Loucy (cell line): Measurements from ENCODE around the gene OPRL1.

Experiments
- H2AFZ ChIP-seq: fragments of 200-600 bp; sonication (generic); 2 replicates; pipeline ENCODE4 v1.6.0; 2016; ENCODE audit warnings: antibody characterized with exemption, mild to moderate bottlenecking, low read length, moderate library complexity
- H3F3A ChIP-seq: fragments of 200-600 bp; 2 replicates; pipeline ENCODE4 v1.6.0; 2016; ENCODE audit warnings: antibody characterized with exemption, low read depth, mild to moderate bottlenecking
- H3K27me3 ChIP-seq: fragments of 200-600 bp; sonication (generic); 2 replicates; pipeline ENCODE4 v1.6.1; 2014; ENCODE audit warnings: low read length, mild to moderate bottlenecking; ENCODE audit not compliant: insufficient read depth, poor library complexity, severe bottlenecking
- H3K36me3 ChIP-seq: fragments of 200-600 bp; sonication (generic); 2 replicates; pipeline ENCODE4 v1.6.1; 2016; ENCODE audit warnings: low read length; ENCODE audit not compliant: insufficient read depth
- H3K4me1 ChIP-seq: fragments of 200-600 bp; sonication (generic); 2 replicates; pipeline ENCODE4 v1.5.1; 2014; ENCODE audit warnings: low read length, mild to moderate bottlenecking; ENCODE audit not compliant: insufficient read depth, poor library complexity, severe bottlenecking
- H3K4me2 ChIP-seq: fragments of 200-600 bp; sonication (generic); 2 replicates; pipeline ENCODE4 v1.6.0; 2014; ENCODE audit warnings: antibody characterized with exemption, low read length, low read depth, mild to moderate bottlenecking; ENCODE audit not compliant: poor library complexity, severe bottlenecking
- H3K4me3 ChIP-seq: fragments of 200-600 bp; sonication (generic); 2 replicates; pipeline ENCODE4 v1.5.1; 2014; ENCODE audit warnings: low read length, mild to moderate bottlenecking, mixed read lengths; ENCODE audit not compliant: poor library complexity, severe bottlenecking
- H3K79me2 ChIP-seq: fragments of 200-600 bp; sonication (generic); 2 replicates; pipeline ENCODE4 v1.6.1; 2014; ENCODE audit warnings: low read length; ENCODE audit not compliant: insufficient read depth
- H3K9ac ChIP-seq: fragments of 200-600 bp; sonication (generic); 2 replicates; pipeline ENCODE4 v1.6.0; 2014; ENCODE audit warnings: mild to moderate bottlenecking, low read depth, low read length, moderate library complexity; ENCODE audit not compliant: poor library complexity, severe bottlenecking
- H3K9me2 ChIP-seq: fragments of 200-600 bp; sonication (generic); replicated peaks from 2 replicates; pipeline ENCODE4 v1.6.1; 2016; ENCODE audit warnings: low read depth, low read length, mixed read lengths
- H3K9me3 ChIP-seq: fragments of 200-600 bp; sonication (generic); 2 replicates; pipeline ENCODE4 v1.6.1; 2014; ENCODE audit warnings: mild to moderate bottlenecking, antibody characterized with exemption, low read length, low read depth; ENCODE audit not compliant: insufficient read depth
- H4K20me1 ChIP-seq: fragments of 200-600 bp; sonication (generic); 2 replicates; pipeline ENCODE4 v1.6.0; 2014; ENCODE audit warnings: antibody characterized with exemption, low read length, mild to moderate bottlenecking; ENCODE audit not compliant: insufficient read depth, poor library complexity, severe bottlenecking
- EZH2phosphoT487 ChIP-seq: fragments of 200-600 bp; IDR thresholded peaks from 2 replicates; pipeline ENCODE4 v1.6.1; 2018; ENCODE audit warnings: antibody characterized with exemption, mild to moderate bottlenecking, moderate library complexity, borderline replicate concordance
- TF ChIP-seq, protein P1 (sequence below): fragments of 200-600 bp; sonication (generic); conservative IDR thresholded peaks from 2 replicates; pipeline ENCODE4 v1.5.1; 2014; ENCODE audit warnings: mild to moderate bottlenecking, antibody characterized with exemption, low read length

Gene OPRL1

DNA sequence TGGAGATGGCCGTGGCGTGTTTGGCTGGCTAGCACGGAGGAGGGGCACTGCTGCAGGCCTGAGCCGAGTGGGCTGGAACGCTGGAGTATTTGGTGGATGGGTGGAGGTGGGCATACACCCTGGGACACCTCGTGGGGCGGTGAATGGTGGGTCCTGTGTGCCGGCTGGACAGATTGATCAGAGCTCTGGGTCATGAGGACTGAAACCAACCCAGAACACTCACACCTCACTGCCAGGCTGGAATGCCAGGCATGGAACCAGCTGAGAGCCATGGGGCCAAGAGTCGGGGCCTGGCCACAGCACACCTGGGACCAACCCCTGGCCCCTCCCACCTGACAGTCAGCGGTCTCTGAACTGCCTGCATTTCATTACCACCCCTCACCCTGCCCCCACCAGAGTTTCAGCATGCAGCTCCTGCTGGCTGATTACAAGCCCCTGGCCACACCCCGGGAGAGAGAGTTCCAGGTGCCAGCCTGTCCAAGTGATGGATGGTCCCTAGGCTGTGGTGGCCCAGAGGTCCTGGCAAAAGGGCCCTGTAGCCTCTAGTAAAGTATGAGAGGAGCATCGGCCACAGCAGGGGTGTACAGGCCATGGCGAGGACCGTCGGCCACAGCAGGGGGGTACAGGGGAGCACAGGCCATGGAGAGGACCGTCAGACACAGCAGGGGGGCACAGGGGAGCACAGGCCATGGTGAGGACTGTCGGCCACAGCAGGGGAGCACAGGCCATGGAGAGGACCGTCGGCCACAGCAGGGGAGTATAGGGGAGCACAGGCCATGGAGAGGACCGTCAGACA is 24.2 kb downstream of the OPRL1 start:
- Histone ChIP-seq H3K9me3 (no peaks in the 10 kb centered on the region), H3K4me3 (no peak overlapping the region), H3K79me2 (no peaks in the 10 kb centered on the region), H3K9ac (no peak overlapping the region), H3K36me3 (no peaks in the 10 kb centered on the region), H2AFZ (no peak overlapping the region), H3K4me1 (peaks cover 23% of the 10 kb centered on the region), H4K20me1 (no peaks in the 10 kb centered on the region), H3F3A (no peaks in the 10 kb centered on the region), H3K27me3 (no peaks in the 10 kb centered on the region), H3K9me2 (no peaks in the 10 kb centered on the region), H3K4me2 (no peak overlapping the region)
- no peak for TF ChIP-seq EZH2phosphoT487
- TF ChIP-seq, protein P1, sequence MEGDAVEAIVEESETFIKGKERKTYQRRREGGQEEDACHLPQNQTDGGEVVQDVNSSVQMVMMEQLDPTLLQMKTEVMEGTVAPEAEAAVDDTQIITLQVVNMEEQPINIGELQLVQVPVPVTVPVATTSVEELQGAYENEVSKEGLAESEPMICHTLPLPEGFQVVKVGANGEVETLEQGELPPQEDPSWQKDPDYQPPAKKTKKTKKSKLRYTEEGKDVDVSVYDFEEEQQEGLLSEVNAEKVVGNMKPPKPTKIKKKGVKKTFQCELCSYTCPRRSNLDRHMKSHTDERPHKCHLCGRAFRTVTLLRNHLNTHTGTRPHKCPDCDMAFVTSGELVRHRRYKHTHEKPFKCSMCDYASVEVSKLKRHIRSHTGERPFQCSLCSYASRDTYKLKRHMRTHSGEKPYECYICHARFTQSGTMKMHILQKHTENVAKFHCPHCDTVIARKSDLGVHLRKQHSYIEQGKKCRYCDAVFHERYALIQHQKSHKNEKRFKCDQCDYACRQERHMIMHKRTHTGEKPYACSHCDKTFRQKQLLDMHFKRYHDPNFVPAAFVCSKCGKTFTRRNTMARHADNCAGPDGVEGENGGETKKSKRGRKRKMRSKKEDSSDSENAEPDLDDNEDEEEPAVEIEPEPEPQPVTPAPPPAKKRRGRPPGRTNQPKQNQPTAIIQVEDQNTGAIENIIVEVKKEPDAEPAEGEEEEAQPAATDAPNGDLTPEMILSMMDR, result no peak

DNA sequence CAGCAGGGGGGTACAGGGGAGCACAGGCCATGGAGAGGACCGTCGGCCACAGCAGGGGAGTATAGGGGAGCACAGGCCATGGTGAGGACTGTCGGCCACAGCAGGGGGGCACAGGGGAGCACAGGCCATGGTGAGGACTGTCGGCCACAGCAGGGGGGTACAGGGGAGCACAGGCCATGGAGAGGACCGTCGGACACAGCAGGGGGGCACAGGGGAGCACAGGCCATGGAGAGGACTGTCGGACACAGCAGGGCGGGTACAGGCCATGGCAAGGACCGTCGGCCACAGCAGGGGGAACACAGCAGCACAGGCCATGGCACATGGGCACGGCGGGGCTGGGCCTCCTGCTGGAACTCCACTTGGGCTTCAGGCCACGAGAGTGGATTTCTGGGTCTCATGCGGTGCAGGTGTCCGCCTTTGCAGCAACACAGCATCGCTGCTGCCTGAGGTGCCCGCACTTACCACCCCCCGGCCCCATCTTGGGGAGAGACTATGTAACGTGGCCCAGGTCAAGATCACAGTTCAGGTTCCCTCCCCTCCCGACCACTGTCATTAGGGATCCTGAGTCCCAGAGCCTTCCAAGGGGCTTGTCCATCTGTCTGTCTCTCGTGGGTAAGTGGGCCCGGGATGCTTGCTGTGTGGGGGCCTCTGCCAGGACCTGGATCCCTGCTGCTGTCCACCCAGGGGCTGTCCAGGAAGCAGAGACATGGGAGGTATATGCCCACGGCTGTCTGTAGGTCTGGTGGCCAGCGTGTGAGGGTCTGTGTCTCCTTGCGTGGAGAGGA is 25.0 kb downstream of the OPRL1 start:
- H2AFZ ChIP-seq, result no peak overlapping the region
- no peaks in the 10 kb centered on the region for H3F3A ChIP-seq
- no peaks in the 10 kb centered on the region for H3K9me2 ChIP-seq
- H3K4me2 ChIP-seq, result no peak overlapping the region
- H3K4me3 ChIP-seq, result no peak overlapping the region
- no peaks in the 10 kb centered on the region for H4K20me1 ChIP-seq
- H3K79me2 ChIP-seq, result no peaks in the 10 kb centered on the region
- H3K9ac ChIP-seq, result no peak overlapping the region
- H3K4me1 ChIP-seq, result peaks cover 19% of the 10 kb centered on the region
- H3K36me3 ChIP-seq, result no peaks in the 10 kb centered on the region
- no peaks in the 10 kb centered on the region for H3K27me3 ChIP-seq
- TF ChIP-seq, protein P1, result no peak
- no peak for TF ChIP-seq EZH2phosphoT487
- H3K9me3 ChIP-seq, result no peaks in the 10 kb centered on the region

DNA sequence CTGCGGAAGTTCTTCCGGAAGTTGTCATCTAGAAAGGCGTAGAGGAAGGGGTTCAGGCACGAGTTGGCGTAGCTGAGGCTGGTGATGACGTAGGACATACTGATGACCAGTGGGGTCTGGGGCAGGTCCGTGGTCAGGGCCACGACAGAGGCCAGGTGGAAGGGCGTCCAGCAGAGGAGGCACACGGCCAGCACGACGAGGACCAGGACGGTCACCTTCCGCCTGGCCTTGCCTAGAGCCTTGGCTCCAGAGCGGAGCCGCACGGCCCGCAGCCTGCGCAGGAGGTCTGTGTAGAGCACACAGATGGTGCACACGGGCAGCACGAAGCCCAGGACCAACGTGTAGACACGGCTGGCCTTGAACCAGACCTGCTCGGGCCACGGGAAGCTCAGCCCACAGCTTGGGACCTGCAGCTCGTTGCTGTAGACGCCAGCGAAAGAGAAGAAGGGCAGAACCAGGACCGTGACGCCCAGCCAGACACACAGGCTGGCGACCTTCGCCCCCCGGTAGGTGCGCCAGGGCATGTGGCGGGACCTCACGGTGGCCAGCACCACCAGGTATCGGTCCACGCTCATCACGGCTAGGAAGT is 26.1 kb downstream of the OPRL1 start:
- no peak overlapping the region for H3K9ac ChIP-seq
- no peaks in the 10 kb centered on the region for H3K79me2 ChIP-seq
- H3K36me3 ChIP-seq, result no peaks in the 10 kb centered on the region
- no peak overlapping the region for H3K4me2 ChIP-seq
- no peak for TF ChIP-seq EZH2phosphoT487
- TF ChIP-seq, protein P1, result no peak
- H4K20me1 ChIP-seq, result no peaks in the 10 kb centered on the region
- H3K9me2 ChIP-seq, result no peaks in the 10 kb centered on the region
- no peaks in the 10 kb centered on the region for H3K27me3 ChIP-seq
- no peak overlapping the region for H3K4me3 ChIP-seq
- no peak overlapping the region for H2AFZ ChIP-seq
- H3K4me1 ChIP-seq, result peaks cover 8% of the 10 kb centered on the region
- H3K9me3 ChIP-seq, result no peaks in the 10 kb centered on the region
- no peaks in the 10 kb centered on the region for H3F3A ChIP-seq
